Aorta (tissue), 5 donors: Measurements from ENCODE around the gene JADE2. TPM values are rescaled to one million over a fixed set of nuclear protein-coding genes. Genes with fewer than 3 reads are reported as not detected.

Experiments
- ATAC-seq: fragments of 200-7000 bp; cut with Tn5 transposase; one replicate; pipeline ENCODE4 v1.9.1; 2022; ENCODE audit warnings: moderate library complexity; ENCODE audit not compliant: low FRiP score
- DNase-seq, 2 donors: peaks; one replicate each; pipeline ENCODE4 v3.0.0-alpha.2; 2020
- H3K27ac ChIP-seq, 2 donors: one replicate each; pipeline ENCODE4 v1.5.1; 2013; ENCODE audit warnings: low read length in 2 of 2, mild to moderate bottlenecking in 2 of 2, moderate library complexity in 2 of 2, control low read depth in 1 of 2, inconsistent platforms in 1 of 2, low read depth in 1 of 2
- H3K27me3 ChIP-seq, 2 donors: one replicate each; pipeline ENCODE4 v1.6.1; 2013; ENCODE audit warnings: control low read depth in 1 of 2, low read length in 1 of 2, mild to moderate bottlenecking in 1 of 2, moderate library complexity in 1 of 2; ENCODE audit not compliant: insufficient read depth in 2 of 2, control insufficient read depth in 1 of 2
- H3K36me3 ChIP-seq, 2 donors: one replicate each; pipeline ENCODE4 v1.6.1; 2013; ENCODE audit warnings: control low read depth in 1 of 2, low read length in 1 of 2, mild to moderate bottlenecking in 1 of 2; ENCODE audit not compliant: insufficient read depth in 2 of 2, control insufficient read depth in 1 of 2
- H3K4me1 ChIP-seq, 2 donors: one replicate each; pipeline ENCODE4 v1.6.1; 2013; ENCODE audit warnings: low read length in 2 of 2, control low read depth in 1 of 2, mild to moderate bottlenecking in 1 of 2, moderate library complexity in 1 of 2; ENCODE audit not compliant: insufficient read depth in 2 of 2, control insufficient read depth in 1 of 2
- H3K4me3 ChIP-seq, 2 donors: one replicate each; pipeline ENCODE4 v1.5.1; 2013; ENCODE audit warnings: low read length in 2 of 2, control low read depth in 1 of 2, mild to moderate bottlenecking in 1 of 2
- H3K9me3 ChIP-seq: one replicate; pipeline ENCODE4 v1.6.1; 2013; ENCODE audit warnings: mild to moderate bottlenecking, low read length; ENCODE audit not compliant: control insufficient read depth
- whole genome bisulfite sequencing, 2 donors: extraction: QIAGEN DNeasy Blood & Tissue Kit; methylation state at CpG; one replicate each; pipeline ENCODE4 v1.1.7; 2013; 5-methylcytosine and 5-hydroxymethylcytosine counted together
- intact Hi-C, 2 donors: fragments of 100-400 bp; cut with DNase I; formaldehyde crosslinking; loops; one replicate each; pipeline versions ENCODE4 v1.14.2 to v1.15.0; 2022
- polyA plus RNA-seq, 2 donors: library from polyadenylated mRNA; stranded (reverse); fragments of 200-250 nt; gene quantifications; one replicate each; pipeline ENCODE4 v1.2.3, GENCODE V29; 2013
- total RNA-seq, 2 donors: library from RNA; stranded (reverse); fragmentation: NEBNext Ultra II Directional; extraction: Animal tissue kit (Norgen Biotek cat#: 25700); gene quantifications; one replicate each; pipeline ENCODE4 v1.2.1, GENCODE V29; 2021
- donor health status: healthy with polysubstance abuse.
- donor health status: Bipolar disorder and iron deficiency.
- donor health status: DM: no; HTN: no; CAD: no.
- donor health status: DM: no; HTN: no; CAD: no.
- donor health status: DM: yes; HTN: yes; CAD: no.

JADE2 gene
- total and polyA plus RNA-seq, 4 donors, result 6.1 to 60.3 (median 25.7) TPM

- H3K36me3 ChIP-seq, result peaks cover 2 to 5% of the 10 kb centered on the region in 2 donors
- intact Hi-C loops, result no loop called here
- DNase-seq, result peak; percentile 63 to 83
Measured at GRCh38 chr5:134541736-134542376, 16.4 kb downstream of the JADE2 start.

GRCh38 chr5:134543820-134544614 lies 18.5 kb downstream of the JADE2 start:
- no peaks in the 10 kb centered on the region for H3K27me3 ChIP-seq
- H3K27ac ChIP-seq, result peak overlapping the region in 1 of 2 donors; percentile 31
- intact Hi-C loops, result loop anchor here in 1 of 2 donors (2.0 kb wide), 1 partner anchor 13 kb away; no protein-coding TSS in a partner anchor
- DNase-seq (peak; percentile 55 to 68), ATAC-seq (peak; percentile 6)
- H3K36me3 ChIP-seq, result no peaks in the 10 kb centered on the region
- no peak overlapping the region for H3K4me3 ChIP-seq
- peaks cover 4% of the 10 kb centered on the region in 2 donors for H3K4me1 ChIP-seq
- H3K9me3 ChIP-seq, result no peaks in the 10 kb centered on the region
- WGBS, 2 donors, result 89 to 90% methylated on average over 11 of the region's 11 CpGs

More at GRCh38 chr5:134541736-134542376, 16.4 kb downstream of the JADE2 start:
- Histone ChIP-seq H3K4me3 (no peak overlapping the region), H3K27ac (no peak overlapping the region), H3K9me3 (no peaks in the 10 kb centered on the region), H3K27me3 (no peaks in the 10 kb centered on the region), H3K4me1 (peaks cover 0 to 4% of the 10 kb centered on the region in 2 donors)
- peak; percentile 69 for ATAC-seq
- WGBS, 2 donors, result 49 to 50% methylated on average over 4 of the region's 4 CpGs

GRCh38 chr5:134545070-134545868 lies 19.8 kb downstream of the JADE2 start:
- WGBS, 2 donors, result 10 to 14% methylated on average over 10 of the region's 10 CpGs
- ATAC-seq, result peak; percentile 71
- intact Hi-C loops, result loop anchor here in 1 of 2 donors (2.0 kb wide), 1 partner anchor 14 kb away; no protein-coding TSS in a partner anchor
- H3K27me3 ChIP-seq, result no peaks in the 10 kb centered on the region
- H3K27ac ChIP-seq, result peak overlapping the region in 1 of 2 donors; percentile 58
- H3K4me1 ChIP-seq, result peaks cover 4% of the 10 kb centered on the region in 2 donors
- H3K9me3 ChIP-seq, result no peaks in the 10 kb centered on the region
- H3K4me3 ChIP-seq, result no peak overlapping the region
- DNase-seq, result peak; percentile 89 to 90
- H3K36me3 ChIP-seq, result no peaks in the 10 kb centered on the region

- peaks cover 4% of the 10 kb centered on the region in 2 donors for H3K4me1 ChIP-seq
- no peak for DNase-seq
- H3K4me3 ChIP-seq, result no peak overlapping the region
- no peaks in the 10 kb centered on the region for H3K36me3 ChIP-seq
- H3K27me3 ChIP-seq, result no peaks in the 10 kb centered on the region
- no peak for ATAC-seq
- intact Hi-C loops, result no loop called here
- WGBS, 2 donors, result 71 to 82% methylated on average over 2 of the region's 2 CpGs
- H3K27ac ChIP-seq, result no peak overlapping the region
- no peaks in the 10 kb centered on the region for H3K9me3 ChIP-seq
Measured at GRCh38 chr5:134547066-134547465, 21.6 kb downstream of the JADE2 start.

GRCh38 chr5:134547579-134547978 lies 22.1 kb downstream of the JADE2 start:
- Histone ChIP-seq H3K36me3 (no peaks in the 10 kb centered on the region), H3K27me3 (no peaks in the 10 kb centered on the region), H3K4me1 (peaks cover 4% of the 10 kb centered on the region in 2 donors), H3K9me3 (no peaks in the 10 kb centered on the region), H3K4me3 (no peak overlapping the region), H3K27ac (peak overlapping the region in 1 of 2 donors; percentile 59)
- intact Hi-C loops, result no loop called here
- 0 to 9% methylated on average over 2 of the region's 2 CpGs for WGBS, 2 donors
- peak; percentile 79 to 83 for DNase-seq
- peak; percentile 56 for ATAC-seq

- Histone ChIP-seq H3K9me3 (no peaks in the 10 kb centered on the region), H3K4me3 (no peak overlapping the region), H3K27me3 (no peaks in the 10 kb centered on the region), H3K36me3 (no peaks in the 10 kb centered on the region), H3K4me1 (peaks cover 4% of the 10 kb centered on the region in 2 donors), H3K27ac (peak overlapping the region in 1 of 2 donors; percentile 59)
- DNase-seq (no peak), ATAC-seq (no peak)
- 61% methylated on average over 13 of the region's 13 CpGs for WGBS, 2 donors
- intact Hi-C loops, result no loop called here
Measured at GRCh38 chr5:134547999-134548658, 22.7 kb downstream of the JADE2 start.

- H3K27me3 ChIP-seq, result no peaks in the 10 kb centered on the region
- no peak for DNase-seq
- H3K4me3 ChIP-seq, result no peak overlapping the region
- H3K36me3 ChIP-seq, result no peaks in the 10 kb centered on the region
- WGBS, 2 donors, result 45 to 51% methylated on average over 3 of the region's 3 CpGs
- intact Hi-C loops, result no loop called here
- ATAC-seq, result no peak
- H3K4me1 ChIP-seq, result peaks cover 6 to 9% of the 10 kb centered on the region in 2 donors
- no peaks in the 10 kb centered on the region for H3K9me3 ChIP-seq
- no peak overlapping the region for H3K27ac ChIP-seq
Measured at GRCh38 chr5:134549714-134550113, 24.2 kb downstream of the JADE2 start.
